ENCODE measurements around the gene EVC. TPM values are rescaled to one million over a fixed set of nuclear protein-coding genes. Genes with fewer than 3 reads are reported as not detected.

EVC gene
- total and polyA plus RNA-seq, 2 of the 4 experiments (the other 2 are of a cell fraction), result 16.8 to 18.9 TPM

- Histone ChIP-seq H3K4me1 (ENCODE audit: control insufficient read depth, insufficient read depth, low read length) (no peaks in the 10 kb centered on the region), H2BK15ac (ENCODE audit: low read depth, low read length) (no peak overlapping the region), H3K14ac (replicated peaks; ENCODE audit: low read depth, low read length) (no peak overlapping the region), H3K4me2 (ENCODE audit: low read depth, low read length) (no peak overlapping the region), H2BK20ac (ENCODE audit: low read depth, low read length) (no peak overlapping the region), H2BK5ac (ENCODE audit: low read depth, low read length, poor library complexity, severe bottlenecking) (no peak overlapping the region), H2AK5ac (ENCODE audit: low read depth, low read length) (no peak overlapping the region), H3K56ac (ENCODE audit: extremely low read depth, insufficient read depth, low read length) (no peak overlapping the region), H3K9ac (ENCODE audit: low read depth, low read length) (no peak overlapping the region), H4K20me1 (ENCODE audit: insufficient read depth, low read length) (peaks cover 4% of the 10 kb centered on the region; the same call in 1 of the 2 replicates), H3K18ac (ENCODE audit: low read depth, low read length) (no peak overlapping the region), H3K36me3 (ENCODE audit: control insufficient read depth, insufficient read depth, low read length) (peaks cover 57% of the 10 kb centered on the region), H2AK9ac (replicated peaks; ENCODE audit: low read depth, low read length, poor library complexity) (no peak overlapping the region), H4K5ac (ENCODE audit: low read depth, low read length) (no peak overlapping the region), H3K27ac (ENCODE audit: insufficient read depth, low read length) (no peak overlapping the region), H3K27me3 (ENCODE audit: control insufficient read depth, insufficient read depth, low read length) (no peaks in the 10 kb centered on the region), H3K4me3 (ENCODE audit: insufficient read depth, low read depth, low read length) (no peak overlapping the region), H3K4ac (ENCODE audit: low read depth, low read length) (no peak overlapping the region), H3K79me1 (ENCODE audit: low read depth in 1 of 2, low read length in 2 of 2) (peaks cover 29 to 49% of the 10 kb centered on the region in 2 experiments; a peak in 3 of 4 replicates), H3K23ac (ENCODE audit: low read depth, low read length) (no peak overlapping the region), H3K9me1 (ENCODE audit: insufficient read depth, low read length) (no peaks in the 10 kb centered on the region; the same call in 1 of the 2 replicates), H3K9me3 (ENCODE audit: control insufficient read depth, insufficient read depth, low read length) (no peaks in the 10 kb centered on the region), H2BK120ac (ENCODE audit: low read depth, low read length) (no peak overlapping the region), H4K91ac (ENCODE audit: insufficient read depth, low read depth, low read length) (no peak overlapping the region), H4K8ac (ENCODE audit: low read depth in 2 of 2, low read length in 2 of 2) (no peak overlapping the region), H2AFZ (replicated peaks; ENCODE audit: low read length, poor library complexity) (no peak overlapping the region)
- dilution Hi-C loops (cut with HindIII; ENCODE audit: low sequenced_read_pairs, unreplicated experiment), result no loop called here
- 100% methylated on average over 1 of the region's 5 CpGs; no CpG with 5 or more reads in 1 of the 2 experiments for WGBS, 2 experiments (ENCODE audit: extremely low coverage in 2 of 2, insufficient read length in 1 of 2)
- DNase-seq, result no peak
- CTCF ChIA-PET, result no interaction called here
- intact Hi-C loops (cut with micrococcal nuclease), result no loop called here
- POLR2A ChIA-PET (ENCODE audit: unreplicated experiment), result no interaction called here
- TF ChIP-seq MXI1 (IDR thresholded peaks at IDR 0.05; ENCODE audit: borderline replicate concordance, low read depth, low read length) (no peak), SMC3 (IDR thresholded peaks at IDR 0.05; ENCODE audit: low read depth, low read length) (no peak), RCOR1 (IDR thresholded peaks at IDR 0.05; ENCODE audit: insufficient replicate concordance, low read length) (no peak), POLR2A (IDR thresholded peaks at IDR 0.05; ENCODE audit: low read depth, low read length) (no peak), CEBPB (IDR thresholded peaks at IDR 0.05; ENCODE audit: low read depth, low read length) (no peak), RAD21 (IDR thresholded peaks at IDR 0.05; ENCODE audit: low read length) (no peak), NFE2L2 (IDR thresholded peaks at IDR 0.05; ENCODE audit: low read depth, low read length) (no peak)
- ATAC-seq (ENCODE audit: low read depth), result no peak
- no TSS peak for BruUV-seq (replicated peaks)
- in situ Hi-C loops (cut with MboI; ENCODE audit: low sequenced_read_pairs), result no loop called here
Measured at GRCh38 chr4:5734853-5735252, 23.9 kb downstream of the EVC start.

All from IMR-90 (cell line).